ENCODE results near the gene COL18A1.
"Not testable (repeated sequence)": the region's sequence is repeated elsewhere in the genome, so short reads cannot be mapped to it uniquely, and the experiment has no call there.

The COL18A1 gene

DNA sequence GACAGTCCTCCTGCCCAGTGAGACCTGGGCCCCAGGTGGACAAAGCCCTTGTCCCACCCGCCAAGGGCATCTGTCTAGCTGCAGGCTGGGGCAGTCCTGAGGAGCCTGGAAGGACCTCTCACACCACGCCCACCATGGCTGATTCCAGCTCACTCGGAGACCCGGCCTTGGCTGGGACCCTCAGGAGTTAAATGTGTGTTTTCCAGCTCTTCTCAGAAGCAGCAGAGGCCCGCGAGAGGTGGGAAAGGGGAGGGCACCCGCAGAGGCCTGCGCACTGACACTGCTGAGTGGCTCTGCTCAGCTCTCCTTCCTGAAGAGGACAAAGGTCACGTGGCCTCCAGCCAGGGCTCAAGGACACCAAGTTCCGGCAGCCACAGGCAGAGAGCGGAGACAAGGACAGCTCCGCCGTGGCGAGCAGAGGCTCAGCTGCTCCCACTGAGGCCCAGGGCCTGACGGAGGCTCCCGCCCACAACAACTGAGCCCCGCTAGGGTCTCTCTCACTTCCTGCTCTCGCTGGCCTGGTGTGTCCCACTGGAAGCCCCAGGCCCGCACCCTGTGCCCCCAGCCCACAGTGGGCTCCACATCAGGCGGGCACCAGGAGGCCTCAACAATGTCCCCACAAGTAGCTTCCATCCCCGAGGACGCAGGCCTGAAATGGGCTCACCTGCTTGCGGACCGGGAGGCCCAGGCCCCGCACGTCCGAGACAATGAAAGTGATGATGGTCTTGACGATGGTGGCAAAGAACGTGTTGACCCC, 120.4 kb downstream of the COL18A1 start:
- DNase-seq = no peak

- no peak for DNase-seq
Measured at GRCh38 chr21:45525910-45526306, 120.9 kb downstream of the COL18A1 start.

GRCh38 chr21:45527151-45527999, 122.4 kb downstream of the COL18A1 start:
- DNase-seq = not testable (repeated sequence)

- no peak for DNase-seq
Measured at GRCh38 chr21:45528028-45528705, 123.2 kb downstream of the COL18A1 start.

DNA sequence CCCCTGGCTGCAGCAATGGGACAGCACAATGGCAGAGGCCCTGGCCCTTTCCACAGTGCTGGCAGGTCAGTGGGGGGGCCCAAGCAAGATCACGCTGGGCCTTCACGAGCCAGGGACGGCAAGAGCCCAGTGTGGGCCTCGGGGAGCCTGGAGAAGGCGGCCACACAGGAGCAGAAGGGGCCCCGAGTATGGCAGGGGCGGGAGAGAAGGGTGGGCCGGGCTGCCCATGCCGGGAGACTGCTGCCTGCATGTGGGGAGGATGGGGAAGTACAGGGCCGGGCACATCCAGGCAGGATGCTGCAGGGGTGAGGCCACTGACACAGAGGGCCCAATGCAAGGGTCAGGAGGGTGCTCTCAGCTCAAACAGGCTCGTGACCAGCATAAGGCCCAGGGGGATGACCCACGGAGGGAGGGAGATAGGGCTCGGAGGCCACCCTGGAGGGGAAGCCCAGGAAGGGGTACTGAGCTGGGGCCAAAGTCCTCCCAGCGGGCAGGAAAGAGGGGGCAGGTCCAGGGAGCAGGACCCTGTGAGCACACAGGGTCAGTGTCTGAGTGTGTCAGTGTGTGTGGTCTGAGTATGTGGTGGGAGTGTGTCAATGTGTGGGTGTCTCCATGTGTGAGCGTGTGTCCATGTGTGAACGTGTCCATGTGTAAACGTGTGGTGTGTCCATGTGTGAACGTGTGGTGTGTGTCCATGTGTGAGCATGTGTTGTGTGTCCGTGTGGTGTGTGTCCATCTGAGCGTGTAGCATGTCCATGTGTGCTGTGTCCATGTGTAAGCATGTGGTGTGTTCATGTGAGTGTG, 124.2 kb downstream of the COL18A1 start:
- no peak for DNase-seq

- DNase-seq = no peak
Measured at GRCh38 chr21:45529785-45530422, 124.9 kb downstream of the COL18A1 start.

GRCh38 chr21:45530423-45531113, 125.6 kb downstream of the COL18A1 start:
- no peak for DNase-seq

DNA sequence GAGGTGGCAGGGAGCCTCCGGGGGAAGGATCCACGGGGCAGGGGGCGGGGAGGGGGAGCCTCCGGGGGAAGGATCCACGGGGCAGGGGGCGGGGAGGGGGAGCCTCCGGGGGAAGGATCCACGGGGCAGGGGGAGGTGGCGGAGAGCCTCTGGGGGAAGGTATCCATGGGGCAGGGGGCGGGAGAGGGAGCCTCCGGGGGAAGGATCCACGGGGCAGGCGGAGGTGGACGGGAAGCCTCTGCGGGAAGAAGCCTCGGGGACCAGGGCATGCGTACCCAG, 126.1 kb downstream of the COL18A1 start:
- not testable (repeated sequence) for DNase-seq

- no peak for DNase-seq
Measured at GRCh38 chr21:45531393-45532215, 126.6 kb downstream of the COL18A1 start.

GRCh38 chr21:45532826-45533360, 127.9 kb downstream of the COL18A1 start:
- no peak for DNase-seq

GRCh38 chr21:45533361-45533845, 128.4 kb downstream of the COL18A1 start:
- DNase-seq = no peak

DNA sequence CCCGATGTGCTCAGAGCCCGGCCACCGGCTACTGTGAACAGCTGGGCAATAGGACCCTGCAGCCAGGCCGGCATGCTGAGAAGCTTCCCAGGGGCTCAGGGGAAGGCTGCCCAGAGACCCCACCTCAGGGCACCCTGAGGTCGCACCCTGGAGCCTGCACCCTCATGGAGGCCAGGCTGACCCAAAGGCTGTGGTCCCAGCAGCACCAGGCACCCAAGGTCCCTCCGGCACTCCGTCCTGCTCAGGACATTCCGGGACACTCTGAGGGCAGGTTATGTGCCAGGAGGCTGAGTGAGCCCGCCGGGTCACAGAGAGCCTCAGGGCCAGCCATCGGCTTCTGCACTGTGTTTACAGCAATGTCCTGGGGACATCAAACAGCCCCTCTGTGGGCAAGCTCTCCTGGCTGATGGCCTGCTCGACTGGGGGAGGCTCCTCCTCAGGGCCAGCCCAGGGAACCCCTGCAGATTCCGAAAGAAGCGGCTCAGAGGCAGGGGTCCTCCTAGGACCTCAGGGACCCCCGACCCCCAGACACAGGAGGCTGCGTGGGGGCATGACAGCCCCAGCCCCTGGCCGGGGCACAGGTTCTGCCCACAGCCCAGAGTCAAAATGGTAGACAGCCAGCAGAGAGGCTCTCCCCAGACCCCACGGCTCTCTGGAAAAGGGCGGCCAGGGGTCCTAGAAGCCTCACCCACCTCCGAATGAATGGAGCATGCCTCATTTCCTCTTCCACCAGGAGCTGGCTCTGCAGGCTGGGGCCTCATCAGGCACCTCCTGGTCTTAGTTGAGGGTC, 129.1 kb downstream of the COL18A1 start:
- DNase-seq = no peak

DNA sequence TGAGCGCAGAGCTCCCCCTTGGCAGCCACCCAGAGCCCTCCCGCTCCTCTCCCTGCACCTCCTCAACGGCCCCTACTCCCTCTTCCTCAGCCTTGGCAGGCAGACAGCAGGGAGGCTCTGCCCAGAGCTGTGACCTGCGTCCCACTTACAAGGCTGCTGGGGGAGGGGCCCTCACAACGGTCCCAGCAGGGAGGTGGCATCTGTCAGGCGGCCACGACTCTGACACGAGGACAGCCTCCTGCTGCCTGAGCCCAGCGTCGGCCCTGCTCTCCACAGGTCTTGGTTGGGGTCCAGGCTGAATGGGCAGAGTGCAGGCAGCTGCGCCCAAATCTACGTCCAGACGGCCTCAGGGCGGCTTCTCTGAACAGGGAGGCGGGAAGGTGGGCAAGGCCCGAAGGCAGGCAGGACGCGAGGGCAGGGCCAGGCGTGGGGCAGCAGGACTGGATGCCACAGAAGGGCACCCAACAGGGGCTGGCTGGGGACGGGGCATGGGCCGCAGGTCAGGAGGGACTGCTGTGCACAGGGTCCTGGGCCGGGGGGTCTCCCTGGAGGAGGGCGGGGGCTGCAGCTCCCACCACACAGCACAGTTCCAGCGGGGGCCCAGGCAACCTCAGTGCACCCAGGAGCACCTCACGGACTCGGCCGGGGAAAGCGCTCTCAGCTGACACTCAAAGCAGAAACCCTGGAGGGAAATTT, 129.8 kb downstream of the COL18A1 start:
- no peak for DNase-seq

GRCh38 chr21:45535341-45536081, 130.5 kb downstream of the COL18A1 start:
- no peak for DNase-seq

GRCh38 chr21:45536301-45537081, 131.5 kb downstream of the COL18A1 start:
- DNase-seq = no peak

- DNase-seq = no peak
Measured at GRCh38 chr21:45537111-45537745, 132.3 kb downstream of the COL18A1 start.

Measured in NCI-H2081 treated with DMSO at 0.1 percent for 48 hours (cell line).